Breast epithelium (tissue), 3 donors: ENCODE measurements around the gene SLC39A11.

Experiments used
- POLR2A ChIP-seq: fragments of 450-650 bp; IDR thresholded peaks from one replicate; pipeline ENCODE4 v1.6.1; 2016; ENCODE audit warnings: antibody characterized with exemption, mild to moderate bottlenecking, moderate library complexity
- POLR2AphosphoS5 ChIP-seq, 3 donors: sonication (generic); formaldehyde crosslinking; IDR thresholded peaks; one replicate each; pipeline ENCODE4 v1.6.1; 2017; ENCODE audit warnings: antibody characterized with exemption in 3 of 3
- TF ChIP-seq, protein P1 (sequence below), 3 donors: fragments of 450-650 bp; IDR thresholded peaks; one replicate each; pipeline ENCODE4 v1.5.1; 2016 to 2017; ENCODE audit warnings: antibody characterized with exemption in 3 of 3, mild to moderate bottlenecking in 3 of 3, moderate library complexity in 3 of 3

DNA sequence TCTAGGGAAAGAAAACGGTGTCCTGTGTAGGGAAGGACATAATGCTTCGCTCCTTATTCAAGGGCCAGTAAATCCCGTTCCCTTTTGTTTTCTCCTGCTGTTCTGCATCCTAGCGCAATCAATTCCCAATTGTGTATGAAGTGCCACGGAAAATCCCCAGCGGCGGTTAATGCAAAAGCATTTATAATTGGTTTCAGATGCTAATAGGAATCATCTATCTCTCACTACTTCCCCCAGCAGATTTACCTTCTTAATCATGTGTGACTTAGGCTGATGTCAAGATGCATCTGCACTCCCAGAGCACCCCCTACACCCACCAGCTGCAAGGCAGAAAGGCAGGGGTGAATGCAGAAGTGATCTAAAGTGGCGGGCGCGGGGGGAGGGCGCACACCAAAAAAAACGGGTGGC, 39.6 kb upstream of the SLC39A11 start:
- TF ChIP-seq, protein P1, sequence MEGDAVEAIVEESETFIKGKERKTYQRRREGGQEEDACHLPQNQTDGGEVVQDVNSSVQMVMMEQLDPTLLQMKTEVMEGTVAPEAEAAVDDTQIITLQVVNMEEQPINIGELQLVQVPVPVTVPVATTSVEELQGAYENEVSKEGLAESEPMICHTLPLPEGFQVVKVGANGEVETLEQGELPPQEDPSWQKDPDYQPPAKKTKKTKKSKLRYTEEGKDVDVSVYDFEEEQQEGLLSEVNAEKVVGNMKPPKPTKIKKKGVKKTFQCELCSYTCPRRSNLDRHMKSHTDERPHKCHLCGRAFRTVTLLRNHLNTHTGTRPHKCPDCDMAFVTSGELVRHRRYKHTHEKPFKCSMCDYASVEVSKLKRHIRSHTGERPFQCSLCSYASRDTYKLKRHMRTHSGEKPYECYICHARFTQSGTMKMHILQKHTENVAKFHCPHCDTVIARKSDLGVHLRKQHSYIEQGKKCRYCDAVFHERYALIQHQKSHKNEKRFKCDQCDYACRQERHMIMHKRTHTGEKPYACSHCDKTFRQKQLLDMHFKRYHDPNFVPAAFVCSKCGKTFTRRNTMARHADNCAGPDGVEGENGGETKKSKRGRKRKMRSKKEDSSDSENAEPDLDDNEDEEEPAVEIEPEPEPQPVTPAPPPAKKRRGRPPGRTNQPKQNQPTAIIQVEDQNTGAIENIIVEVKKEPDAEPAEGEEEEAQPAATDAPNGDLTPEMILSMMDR (IDR thresholded peaks at IDR 0.05): no peak
- TF ChIP-seq POLR2A (no peak), POLR2AphosphoS5 (IDR thresholded peaks at IDR 0.05) (no peak)
